SK-N-SH (cell line): ENCODE data around the gene CD93.

ENCODE experiments used
- CTCF ChIP-seq: fragments of 200-600 bp; sonication (generic); IDR thresholded peaks from 2 replicates; pipeline ENCODE4 v1.6.1; 2017; ENCODE audit warnings: antibody characterized with exemption, mild to moderate bottlenecking, moderate library complexity
- EZH2phosphoT487 ChIP-seq: fragments of 200-600 bp; sonication (generic); IDR thresholded peaks from 2 replicates; pipeline ENCODE4 v1.6.1; 2017; ENCODE audit warnings: low read depth, mixed run types, mild to moderate bottlenecking, antibody characterized with exemption, moderate library complexity, borderline replicate concordance
- JUND ChIP-seq: IDR thresholded peaks from 2 replicates; pipeline ENCODE4 v1.4.0; 2012
- SIN3A ChIP-seq: IDR thresholded peaks from 2 replicates; pipeline ENCODE4 v1.6.1; 2012; ENCODE audit warnings: low read depth, mild to moderate bottlenecking, low read length, moderate library complexity, borderline replicate concordance
- USF1 ChIP-seq: IDR thresholded peaks from 2 replicates; pipeline ENCODE4 v1.4.0; 2012; ENCODE audit warnings: low read depth, borderline replicate concordance

GRCh38 chr20:23117738-23118137, 31.6 kb upstream of the CD93 start:
- no peak for TF ChIP-seq USF1
- TF ChIP-seq SIN3A: no peak
- no peak for TF ChIP-seq CTCF
- no peak for TF ChIP-seq EZH2phosphoT487
- TF ChIP-seq JUND: no peak
